GM12891 (cell line): ENCODE data around the gene PCDH9.

Experiments
- POLR2A ChIP-seq: IDR thresholded peaks from 2 replicates; pipeline ENCODE4 v1.6.1; 2011; ENCODE audit warnings: low read depth, low read length, control low read depth
- SPI1 ChIP-seq: IDR thresholded peaks from 2 replicates; pipeline ENCODE4 v1.6.1; 2011; ENCODE audit warnings: low read depth, low read length, control low read depth
- TAF1 ChIP-seq: IDR thresholded peaks from 2 replicates; pipeline ENCODE4 v1.6.1; 2011; ENCODE audit warnings: low read depth, low read length, control low read depth

GRCh38 chr13:66353664-66354063 lies 876.5 kb downstream of the PCDH9 start:
- no peak for TF ChIP-seq POLR2A
- no peak for TF ChIP-seq TAF1
- no peak for TF ChIP-seq SPI1
